HEK293 (cell line): ENCODE data around the gene INO80.

Experiments
- CTCF ChIA-PET: fragments of 350-600 bp; formaldehyde crosslinking; extraction: SDS; loops from one replicate; lab custom pipeline; 2021; ENCODE audit warnings: antibody characterized with exemption; lab: Yijun Ruan, JAX
- POLR2A ChIA-PET: fragments of 300-600 bp; formaldehyde crosslinking; extraction: SDS; loops from one replicate; lab custom pipeline; 2020; ENCODE audit warnings: antibody characterized with exemption, inconsistent platforms; lab: Yijun Ruan, JAX
- H3K27ac ChIP-seq: fragments of 200-500 bp; sonication (Bioruptor generic); 2 replicates; pipeline ENCODE4 v1.5.1; 2014; ENCODE audit warnings: low read depth, low read length, control low read depth, inconsistent platforms; ENCODE audit errors: extremely low read depth
- H3K36me3 ChIP-seq, 2 experiments: fragments of 200-500 bp in 1 of 2; sonication (Bioruptor generic) in 1 of 2; 1 replicate in 1 of 2; 2 replicates in 1 of 2; pipeline ENCODE4 v1.5.1; 2014 to 2017; ENCODE audit warnings: inconsistent platforms in 2 of 2, low read length in 2 of 2; ENCODE audit not compliant: control insufficient read depth in 2 of 2, insufficient read depth in 1 of 2
- H3K4me1 ChIP-seq: fragments of 200-500 bp; sonication (Bioruptor generic); 2 replicates; pipeline ENCODE4 v1.5.1; 2014; ENCODE audit warnings: mild to moderate bottlenecking, low read length, inconsistent platforms; ENCODE audit not compliant: control insufficient read depth, insufficient read depth
- H3K4me3 ChIP-seq: 2 replicates; pipeline ENCODE4 v1.5.1; 2011; ENCODE audit warnings: low read depth, mild to moderate bottlenecking, control low read depth, low read length, moderate library complexity
- H3K9me3 ChIP-seq: fragments of 200-500 bp; sonication (Bioruptor generic); 2 replicates; pipeline ENCODE4 v1.5.1; 2014; ENCODE audit warnings: low read depth, low read length, inconsistent platforms; ENCODE audit not compliant: control insufficient read depth, insufficient read depth
- FEZF1 ChIP-seq: fragments of 450-650 bp; formaldehyde crosslinking; IDR thresholded peaks from 2 replicates; pipeline ENCODE4 v1.5.1; 2016; ENCODE audit warnings: missing biosample characterization, missing genetic modification characterization
- GLIS1 ChIP-seq: fragments of 450-650 bp; formaldehyde crosslinking; IDR thresholded peaks from 2 replicates; pipeline ENCODE4 v1.5.1; 2016; ENCODE audit warnings: missing biosample characterization, missing genetic modification characterization
- SCRT1 ChIP-seq: fragments of 450-650 bp; formaldehyde crosslinking; IDR thresholded peaks from 2 replicates; pipeline ENCODE4 v1.5.1; 2016; ENCODE audit warnings: missing biosample characterization, missing genetic modification characterization, borderline replicate concordance
- SCRT2 ChIP-seq: fragments of 450-650 bp; formaldehyde crosslinking; IDR thresholded peaks from 2 replicates; pipeline ENCODE4 v1.5.1; 2016; ENCODE audit warnings: missing biosample characterization, missing genetic modification characterization
- SP2 ChIP-seq: fragments of 450-650 bp; formaldehyde crosslinking; IDR thresholded peaks from 2 replicates; pipeline ENCODE4 v1.5.1; 2016; ENCODE audit warnings: missing biosample characterization, missing genetic modification characterization
- ZBTB8A ChIP-seq: fragments of 450-650 bp; formaldehyde crosslinking; IDR thresholded peaks from 2 replicates; pipeline ENCODE4 v1.5.1; 2016; ENCODE audit warnings: missing biosample characterization, missing genetic modification characterization
- ZNF248 ChIP-seq: fragments of 450-650 bp; formaldehyde crosslinking; IDR thresholded peaks from 2 replicates; pipeline ENCODE4 v1.5.1; 2017; ENCODE audit warnings: missing biosample characterization, missing genetic modification characterization
- ZNF266 ChIP-seq: fragments of 450-650 bp; formaldehyde crosslinking; IDR thresholded peaks from 2 replicates; pipeline ENCODE4 v1.5.1; 2016; ENCODE audit warnings: missing biosample characterization, missing genetic modification characterization, low read depth
- ZNF280C ChIP-seq: fragments of 450-650 bp; formaldehyde crosslinking; IDR thresholded peaks from 2 replicates; pipeline ENCODE4 v1.5.1; 2016; ENCODE audit warnings: missing biosample characterization, missing genetic modification characterization
- ZNF324 ChIP-seq: fragments of 450-650 bp; formaldehyde crosslinking; IDR thresholded peaks from 2 replicates; pipeline ENCODE4 v1.5.1; 2016; ENCODE audit warnings: missing biosample characterization, missing genetic modification characterization
- ZNF555 ChIP-seq: fragments of 450-650 bp; formaldehyde crosslinking; conservative IDR thresholded peaks from 2 replicates; pipeline ENCODE4 v1.5.1; 2017; ENCODE audit warnings: missing biosample characterization, mild to moderate bottlenecking, missing genetic modification characterization, inconsistent platforms
- ZNF639 ChIP-seq: fragments of 450-650 bp; formaldehyde crosslinking; IDR thresholded peaks from 2 replicates; pipeline ENCODE4 v1.5.1; 2016; ENCODE audit warnings: missing biosample characterization, missing genetic modification characterization
- ZNF670 ChIP-seq: fragments of 450-650 bp; formaldehyde crosslinking; IDR thresholded peaks from 2 replicates; pipeline ENCODE4 v1.5.1; 2016; ENCODE audit warnings: missing biosample characterization, missing genetic modification characterization, low read depth
- TF ChIP-seq, protein P1 (sequence below): fragments of 450-650 bp; IDR thresholded peaks from 2 replicates; pipeline ENCODE4 v1.5.1; 2018; ENCODE audit warnings: missing biosample characterization, missing genetic modification characterization
- TF ChIP-seq, protein P2 (sequence below): fragments of 450-650 bp; formaldehyde crosslinking; IDR thresholded peaks from 2 replicates; pipeline ENCODE4 v1.5.1; 2016; ENCODE audit warnings: missing biosample characterization, missing genetic modification characterization

INO80 gene

DNA sequence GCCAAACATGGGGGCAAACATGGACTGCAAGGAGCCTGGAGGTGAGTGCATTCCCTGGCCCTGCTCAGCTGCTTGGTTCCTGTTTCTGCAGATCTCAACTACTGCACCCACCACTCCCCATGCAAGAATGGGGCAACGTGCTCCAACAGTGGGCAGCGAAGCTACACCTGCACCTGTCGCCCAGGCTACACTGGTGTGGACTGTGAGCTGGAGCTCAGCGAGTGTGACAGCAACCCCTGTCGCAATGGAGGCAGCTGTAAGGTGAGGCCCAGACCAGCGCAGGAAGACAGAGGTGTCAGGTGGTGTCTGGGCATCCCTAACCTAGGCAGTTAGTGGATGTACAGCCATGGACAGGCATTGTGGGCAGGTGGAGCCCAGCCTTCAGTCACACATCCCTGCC is 181.6 kb downstream of the INO80 start:
- Histone ChIP-seq H3K9me3 (no peaks in the 10 kb centered on the region), H3K36me3 (peaks cover 0 to 3% of the 10 kb centered on the region in 2 experiments; a peak in 1 of 3 replicates), H3K27ac (no peak overlapping the region), H3K4me3 (no peak overlapping the region), H3K4me1 (no peaks in the 10 kb centered on the region)
- POLR2A ChIA-PET = interaction anchor here (1.6 kb wide), 1 partner anchor 18 kb away, joined by 5 read pairs; the partner anchor contains the start of gene CHAC1
- CTCF ChIA-PET = no interaction called here
- TF ChIP-seq SCRT2 (tag by site-specific recombination) (peak; percentile 65), SP2 (tag by site-specific recombination) (no peak), ZNF670 (tag by site-specific recombination) (no peak)

DNA sequence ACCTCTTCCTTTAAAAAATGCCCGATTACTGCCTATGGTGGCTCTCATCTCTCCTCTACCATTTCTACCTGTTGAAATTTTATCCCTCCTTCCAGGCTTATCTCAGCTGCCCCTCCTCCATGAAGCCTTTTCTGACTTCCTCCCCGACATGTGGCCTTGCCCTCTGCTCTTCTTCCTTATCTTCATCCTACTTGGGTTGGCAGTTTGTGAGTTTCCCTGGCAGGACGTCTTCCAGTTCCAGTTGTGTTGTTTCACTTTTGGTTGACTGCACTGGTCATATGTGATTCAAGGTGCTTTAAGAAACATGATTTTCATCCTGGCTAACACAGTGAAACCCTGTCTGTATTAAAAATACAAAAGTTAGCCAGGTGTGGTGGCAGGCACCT is 182.6 kb downstream of the INO80 start:
- H3K4me1 ChIP-seq = no peaks in the 10 kb centered on the region
- ChIA-PET POLR2A (no interaction called here), CTCF (interaction anchor here (0.6 to 1.0 kb wide), 4 partner anchors 8 to 272 kb away, joined by 3 to 4 read pairs (median 4); no protein-coding TSS in a partner anchor)
- H3K4me3 ChIP-seq = no peak overlapping the region
- no peak overlapping the region for H3K27ac ChIP-seq
- H3K9me3 ChIP-seq = no peaks in the 10 kb centered on the region
- peaks cover 0 to 3% of the 10 kb centered on the region in 2 experiments; a peak in 1 of 3 replicates for H3K36me3 ChIP-seq
- TF ChIP-seq ZNF280C (tag by site-specific recombination) (no peak), SCRT1 (0 out of 2 replicates have a peak, but pooled peaks have one; percentile 8)

GRCh38 chr15:40932649-40933516 is 183.2 kb downstream of the INO80 start:
- Histone ChIP-seq H3K4me3 (no peak overlapping the region), H3K36me3 (peaks cover 0 to 3% of the 10 kb centered on the region in 2 experiments; a peak in 1 of 3 replicates), H3K9me3 (no peaks in the 10 kb centered on the region), H3K27ac (no peak overlapping the region), H3K4me1 (no peaks in the 10 kb centered on the region)
- CTCF ChIA-PET = interaction anchor here (0.6 to 3.5 kb wide), 5 partner anchors 8 to 273 kb away, joined by 3 to 29 read pairs (median 4); no protein-coding TSS in a partner anchor
- TF ChIP-seq ZNF555 (no peak), GLIS1 (0 out of 2 replicates have a peak, but pooled peaks have one; percentile 17)
- TF ChIP-seq, protein P1, sequence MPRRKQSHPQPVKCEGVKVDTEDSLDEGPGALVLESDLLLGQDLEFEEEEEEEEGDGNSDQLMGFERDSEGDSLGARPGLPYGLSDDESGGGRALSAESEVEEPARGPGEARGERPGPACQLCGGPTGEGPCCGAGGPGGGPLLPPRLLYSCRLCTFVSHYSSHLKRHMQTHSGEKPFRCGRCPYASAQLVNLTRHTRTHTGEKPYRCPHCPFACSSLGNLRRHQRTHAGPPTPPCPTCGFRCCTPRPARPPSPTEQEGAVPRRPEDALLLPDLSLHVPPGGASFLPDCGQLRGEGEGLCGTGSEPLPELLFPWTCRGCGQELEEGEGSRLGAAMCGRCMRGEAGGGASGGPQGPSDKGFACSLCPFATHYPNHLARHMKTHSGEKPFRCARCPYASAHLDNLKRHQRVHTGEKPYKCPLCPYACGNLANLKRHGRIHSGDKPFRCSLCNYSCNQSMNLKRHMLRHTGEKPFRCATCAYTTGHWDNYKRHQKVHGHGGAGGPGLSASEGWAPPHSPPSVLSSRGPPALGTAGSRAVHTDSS (tag by site-specific recombination) = no peak
- POLR2A ChIA-PET = interaction anchor here (6.1 kb wide), 1 partner anchor 8 kb away, joined by 58 read pairs; no protein-coding TSS in a partner anchor

GRCh38 chr15:40932156-40932555 is 183.9 kb downstream of the INO80 start:
- CTCF ChIA-PET = interaction anchor here (0.8 to 5.0 kb wide), 4 partner anchors 9 to 28 kb away, joined by 3 to 32 read pairs (median 24); partner anchors contain the start of gene CHAC1
- Histone ChIP-seq H3K27ac (no peak overlapping the region), H3K36me3 (peaks cover 0 to 3% of the 10 kb centered on the region in 2 experiments; a peak in 1 of 3 replicates), H3K4me3 (no peak overlapping the region), H3K9me3 (no peaks in the 10 kb centered on the region), H3K4me1 (no peaks in the 10 kb centered on the region)
- POLR2A ChIA-PET = interaction anchor here (6.1 kb wide), 1 partner anchor 9 kb away, joined by 58 read pairs; no protein-coding TSS in a partner anchor
- no peak for TF ChIP-seq ZBTB8A (tag by site-specific recombination)
- no peak for TF ChIP-seq ZNF324
- TF ChIP-seq, protein P2, sequence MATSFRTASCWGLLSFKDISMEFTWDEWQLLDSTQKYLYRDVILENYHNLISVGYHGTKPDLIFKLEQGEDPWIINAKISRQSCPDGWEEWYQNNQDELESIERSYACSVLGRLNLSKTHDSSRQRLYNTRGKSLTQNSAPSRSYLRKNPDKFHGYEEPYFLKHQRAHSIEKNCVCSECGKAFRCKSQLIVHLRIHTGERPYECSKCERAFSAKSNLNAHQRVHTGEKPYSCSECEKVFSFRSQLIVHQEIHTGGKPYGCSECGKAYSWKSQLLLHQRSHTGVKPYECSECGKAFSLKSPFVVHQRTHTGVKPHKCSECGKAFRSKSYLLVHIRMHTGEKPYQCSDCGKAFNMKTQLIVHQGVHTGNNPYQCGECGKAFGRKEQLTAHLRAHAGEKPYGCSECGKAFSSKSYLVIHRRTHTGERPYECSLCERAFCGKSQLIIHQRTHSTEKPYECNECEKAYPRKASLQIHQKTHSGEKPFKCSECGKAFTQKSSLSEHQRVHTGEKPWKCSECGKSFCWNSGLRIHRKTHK (tag by site-specific recombination) = no peak
- no peak for TF ChIP-seq FEZF1 (tag by site-specific recombination)
- no peak for TF ChIP-seq ZNF248
- no peak for TF ChIP-seq ZNF266 (tag by site-specific recombination)
- TF ChIP-seq ZNF639 (tag by site-specific recombination) = no peak
